Cardiac muscle cell (in vitro differentiated cells and primary cell): ENCODE measurements around the gene MT3. TPM values are rescaled to one million over a fixed set of nuclear protein-coding genes. Genes with fewer than 3 reads are reported as not detected.

Experiments used
- DNase-seq, 2 donors: peaks; one replicate each; pipeline versions ENCODE4 v3.0.0 to v3.0.0-alpha.2; 2010 to 2017; ENCODE audit warnings: low read depth in 1 of 2, low spot score in 1 of 2
- H3K27ac ChIP-seq: fragments of 200-600 bp; sonication (generic); 2 replicates; pipeline ENCODE4 v1.5.1; 2016
- H3K27me3 ChIP-seq: fragments of 200-600 bp; sonication (generic); 2 replicates; pipeline ENCODE4 v1.6.0; 2016; ENCODE audit warnings: control low read depth
- H3K36me3 ChIP-seq: fragments of 200-600 bp; sonication (generic); 2 replicates; pipeline ENCODE4 v1.5.1; 2016; ENCODE audit warnings: control low read depth
- H3K4me1 ChIP-seq: fragments of 200-600 bp; sonication (generic); 2 replicates; pipeline ENCODE4 v1.8.1; 2017; ENCODE audit warnings: low read depth, mild to moderate bottlenecking, mixed run types
- H3K4me3 ChIP-seq: fragments of 200-600 bp; sonication (generic); 2 replicates; pipeline ENCODE4 v1.5.1; 2016; ENCODE audit warnings: mild to moderate bottlenecking
- H3K9me3 ChIP-seq: fragments of 200-600 bp; sonication (generic); 2 replicates; pipeline ENCODE4 v1.5.1; 2017; ENCODE audit warnings: low read depth, mild to moderate bottlenecking, control low read depth
- CTCF ChIP-seq: IDR thresholded peaks from 2 replicates; pipeline ENCODE4 v1.5.1; 2012; ENCODE audit warnings: low read depth, mild to moderate bottlenecking, low read length
- polyA plus RNA-seq: library from polyadenylated mRNA; unstranded; fragments of >200 nt; fragmentation: Nextera tagmentation; extraction: Ambion mirVana; gene quantifications from 2 replicates; pipeline ENCODE4 v1.2.1, GENCODE V29; 2016
- total RNA-seq: library from RNA; depleted of rRNA; stranded (reverse); fragments of >200 nt; gene quantifications from 2 replicates; pipeline ENCODE4 v1.2.3, GENCODE V29; 2016

Gene MT3
- total and polyA plus RNA-seq, 2 experiments from 2014 or later: 1.0 TPM; not detected in 1

DNA sequence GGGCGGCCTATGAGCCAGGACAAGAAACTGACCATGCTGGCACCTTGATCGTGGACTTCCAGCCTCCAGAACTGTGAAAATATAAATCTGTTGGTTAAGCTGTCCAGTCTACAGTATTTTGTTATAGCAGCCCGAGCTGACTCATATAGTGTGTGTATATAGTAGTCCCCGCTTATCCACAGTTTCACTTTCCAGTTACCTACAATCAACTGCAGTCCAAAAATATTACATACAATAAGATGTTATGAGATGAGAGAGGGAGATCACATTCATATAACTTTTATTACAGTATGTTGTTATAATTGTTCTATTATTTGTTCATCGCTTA, 4.9 kb downstream of the MT3 start:
- TF ChIP-seq CTCF: no peak
- no peak for DNase-seq
- H3K36me3 ChIP-seq: no peaks in the 10 kb centered on the region
- no peaks in the 10 kb centered on the region for H3K4me1 ChIP-seq
- H3K27ac ChIP-seq: no peak overlapping the region
- H3K27me3 ChIP-seq: peaks cover 62% of the 10 kb centered on the region
- no peak overlapping the region for H3K4me3 ChIP-seq
- no peaks in the 10 kb centered on the region for H3K9me3 ChIP-seq

- no peaks in the 10 kb centered on the region for H3K36me3 ChIP-seq
- H3K4me3 ChIP-seq: no peak overlapping the region
- peak; percentile 71 for TF ChIP-seq CTCF
- DNase-seq: peak; percentile 55 to 65
- H3K27me3 ChIP-seq: peaks cover 32% of the 10 kb centered on the region
- no peaks in the 10 kb centered on the region for H3K4me1 ChIP-seq
- H3K27ac ChIP-seq: no peak overlapping the region
- H3K9me3 ChIP-seq: no peaks in the 10 kb centered on the region
These were observed 11.2 kb downstream of the MT3 start for GRCh38 chr16:56600398-56600999.

DNA sequence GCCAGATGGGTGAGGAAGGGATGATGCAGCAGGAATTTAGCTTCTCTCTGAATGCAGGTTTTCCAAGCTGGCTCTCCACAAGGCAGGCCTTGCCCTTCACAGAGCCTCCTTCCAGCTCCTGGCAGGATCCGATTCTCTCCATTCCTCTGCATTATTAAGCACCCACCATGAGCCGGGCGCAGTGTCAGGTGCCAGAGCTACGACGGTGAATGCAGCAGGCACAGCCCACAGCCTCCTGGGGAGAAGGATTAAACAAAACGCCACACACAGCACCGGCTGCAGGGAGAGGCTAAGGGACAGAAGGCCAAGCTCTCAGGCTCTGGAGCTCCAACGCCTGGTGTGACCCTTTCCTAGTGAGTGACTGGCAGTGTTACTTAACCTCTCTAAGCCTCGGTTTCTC, 12.0 kb downstream of the MT3 start:
- no peak for DNase-seq
- Histone ChIP-seq H3K4me1 (no peaks in the 10 kb centered on the region), H3K27ac (no peak overlapping the region), H3K36me3 (no peaks in the 10 kb centered on the region), H3K27me3 (peaks cover 32% of the 10 kb centered on the region), H3K9me3 (no peaks in the 10 kb centered on the region), H3K4me3 (no peak overlapping the region)
- no peak for TF ChIP-seq CTCF

- peak in 1 of 2 donors; percentile 36 for DNase-seq
- TF ChIP-seq CTCF: peak; percentile 32
- Histone ChIP-seq H3K9me3 (no peaks in the 10 kb centered on the region), H3K4me3 (no peak overlapping the region), H3K27me3 (peaks cover 37% of the 10 kb centered on the region), H3K36me3 (no peaks in the 10 kb centered on the region), H3K4me1 (peaks cover 1% of the 10 kb centered on the region), H3K27ac (no peak overlapping the region)
These were observed 14.3 kb downstream of the MT3 start for GRCh38 chr16:56603589-56603988.

- H3K27me3 ChIP-seq: peaks cover 51% of the 10 kb centered on the region
These were observed 15.6 kb downstream of the MT3 start for GRCh38 chr16:56604966-56605365.

More at GRCh38 chr16:56604966-56605365, 15.6 kb downstream of the MT3 start:
- Histone ChIP-seq H3K4me1 (peaks cover 8% of the 10 kb centered on the region), H3K9me3 (no peaks in the 10 kb centered on the region), H3K4me3 (no peak overlapping the region), H3K36me3 (no peaks in the 10 kb centered on the region), H3K27ac (no peak overlapping the region)
- TF ChIP-seq CTCF: no peak
- no peak for DNase-seq
